Measurements from ENCODE around the gene TECPR2.

DNA sequence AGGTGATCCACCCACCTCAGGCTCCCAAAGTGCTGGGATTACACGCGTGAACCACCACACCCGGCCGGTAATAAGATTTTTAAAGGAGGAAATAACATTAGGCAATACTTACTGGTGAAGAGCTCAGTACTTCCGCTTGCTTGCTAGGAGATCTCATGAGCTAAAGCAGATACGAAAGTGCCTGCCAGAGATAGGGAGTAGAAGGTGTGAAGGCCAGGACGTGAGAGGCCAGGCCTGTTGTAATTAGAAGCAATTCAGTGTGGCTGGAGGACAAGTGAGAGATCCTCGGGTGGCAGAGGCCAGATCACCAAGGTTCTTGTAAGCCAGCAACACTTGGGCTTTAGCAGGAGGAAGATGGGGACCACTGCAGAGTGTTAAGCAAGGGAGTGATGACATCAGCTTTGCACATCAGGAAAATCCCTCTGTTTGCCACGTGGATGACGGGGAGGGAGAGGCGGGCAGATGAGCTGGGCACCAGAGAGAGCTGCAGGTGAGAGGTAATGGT lies 7.6 kb downstream of the TECPR2 start:
- TF ChIP-seq TAF1 (IDR thresholded peaks at IDR 0.05; ENCODE audit: borderline replicate concordance, insufficient read depth, low read length) = no peak
- TF ChIP-seq POLR2AphosphoS5 (IDR thresholded peaks at IDR 0.05; ENCODE audit: low read depth, low read length) = no peak
